Measurements from ENCODE around the gene TMEM244. TPM values are rescaled to one million over a fixed set of nuclear protein-coding genes. Genes with fewer than 3 reads are reported as not detected.
"Not testable (repeated sequence)": the region's sequence is repeated elsewhere in the genome, so short reads cannot be mapped to it uniquely, and the experiment has no call there.

The TMEM244 gene
- total RNA-seq, 4 donors from 2014 or later: not detected

DNA sequence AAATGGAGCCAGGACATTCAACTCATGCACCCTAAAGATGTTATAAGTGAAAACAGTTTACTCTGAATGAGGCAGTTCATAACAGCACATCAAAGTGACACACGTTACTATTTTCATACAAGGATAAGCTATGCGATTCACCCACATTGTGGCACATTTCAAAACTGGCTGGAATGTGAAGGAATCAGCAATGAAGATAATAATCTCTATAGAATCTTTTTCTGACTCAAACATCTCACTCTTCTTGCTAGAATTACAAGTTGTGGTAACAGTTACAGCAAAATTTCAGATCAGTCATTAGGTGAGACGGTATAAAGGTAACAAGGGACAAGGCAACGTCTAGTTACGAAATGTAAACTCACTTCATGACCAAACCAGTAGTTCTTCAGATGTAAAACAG, 17.5 kb downstream of the TMEM244 start:
- H3K4me3 ChIP-seq: no peak overlapping the region
- H3K27me3 ChIP-seq: no peaks in the 10 kb centered on the region
- no peak for TF ChIP-seq POLR2A (IDR thresholded peaks at IDR 0.05)
- TF ChIP-seq CTCF (IDR thresholded peaks at IDR 0.05): no peak
- no peak for TF ChIP-seq EP300 (IDR thresholded peaks at IDR 0.05)
- no peak overlapping the region for H3K27ac ChIP-seq
- no peaks in the 10 kb centered on the region for H3K4me1 ChIP-seq
- DNase-seq (ENCODE audit: low spot score in 2 of 2): no peak
- WGBS, 2 donors: 80 to 84% methylated on average over 5 of the region's 5 CpGs
- H3K9me3 ChIP-seq: no peaks in the 10 kb centered on the region
- H3K36me3 ChIP-seq: no peaks in the 10 kb centered on the region

GRCh38 chr6:129842881-129843409, 18.2 kb downstream of the TMEM244 start:
- Histone ChIP-seq H3K27me3 (no peaks in the 10 kb centered on the region), H3K9me3 (no peaks in the 10 kb centered on the region), H3K4me1 (no peaks in the 10 kb centered on the region), H3K4me3 (no peak overlapping the region), H3K27ac (no peak overlapping the region), H3K36me3 (no peaks in the 10 kb centered on the region)
- DNase-seq (ENCODE audit: low spot score in 2 of 2): no peak
- TF ChIP-seq POLR2A (IDR thresholded peaks at IDR 0.05): no peak
- TF ChIP-seq EP300 (IDR thresholded peaks at IDR 0.05): no peak
- no peak for TF ChIP-seq CTCF (IDR thresholded peaks at IDR 0.05)

GRCh38 chr6:129842137-129842536, 19.0 kb downstream of the TMEM244 start:
- Histone ChIP-seq H3K4me3 (no peak overlapping the region), H3K36me3 (no peaks in the 10 kb centered on the region), H3K27me3 (no peaks in the 10 kb centered on the region), H3K9me3 (no peaks in the 10 kb centered on the region), H3K27ac (no peak overlapping the region), H3K4me1 (no peaks in the 10 kb centered on the region)
- 82 to 93% methylated on average over 1 of the region's 1 CpG for WGBS, 2 donors
- TF ChIP-seq POLR2A (IDR thresholded peaks at IDR 0.05) (no peak), CTCF (IDR thresholded peaks at IDR 0.05) (no peak), EP300 (IDR thresholded peaks at IDR 0.05) (no peak)
- DNase-seq (ENCODE audit: low spot score in 2 of 2): no peak

DNA sequence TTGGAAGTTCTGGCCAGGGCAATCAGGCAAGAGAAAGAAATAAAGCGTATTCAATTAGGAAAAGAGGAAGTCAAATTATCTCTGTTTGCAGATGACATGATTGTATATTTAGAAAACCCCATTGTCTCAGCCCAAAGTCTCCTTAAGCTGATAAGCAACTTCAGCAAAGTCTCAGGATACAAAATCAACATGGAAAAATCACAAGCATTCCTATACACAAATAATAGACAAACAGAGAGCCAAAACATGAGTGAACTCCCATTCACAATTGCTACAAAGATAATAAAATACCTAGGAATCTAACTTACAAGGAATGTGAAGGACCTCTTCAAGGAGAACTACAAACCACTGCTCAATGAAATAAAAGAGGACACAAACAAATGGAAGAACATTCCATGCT, 21.6 kb downstream of the TMEM244 start:
- not testable (repeated sequence) for H3K9me3 ChIP-seq; DNase-seq (ENCODE audit: low spot score in 2 of 2); H3K36me3 ChIP-seq; H3K4me1 ChIP-seq; H3K27ac ChIP-seq; H3K27me3 ChIP-seq; H3K4me3 ChIP-seq
- WGBS, 2 donors: 41 to 95% methylated on average over 1 of the region's 1 CpG

DNA sequence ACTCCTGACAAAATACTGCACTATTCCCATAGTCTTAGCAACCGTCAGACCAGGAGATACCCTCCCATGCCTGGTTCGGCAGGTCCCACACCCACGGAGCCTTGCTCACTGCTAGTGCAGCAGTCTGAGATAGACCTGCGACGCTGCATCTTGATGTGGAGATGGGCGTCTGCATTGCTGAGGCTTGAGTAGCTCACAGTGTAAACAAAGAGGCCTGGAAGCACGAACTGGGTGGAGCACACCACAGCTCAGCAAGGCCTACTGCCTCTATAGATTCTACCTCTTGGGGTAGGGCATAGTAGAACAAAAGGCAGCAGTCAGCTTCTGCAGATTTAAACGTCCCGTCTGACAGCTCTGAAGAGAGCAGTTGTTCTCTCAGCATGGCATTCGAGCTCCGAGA, 25.4 kb downstream of the TMEM244 start:
- Histone ChIP-seq H3K4me3 (no peak overlapping the region), H3K4me1 (no peaks in the 10 kb centered on the region), H3K27ac (no peak overlapping the region), H3K36me3 (no peaks in the 10 kb centered on the region), H3K9me3 (no peaks in the 10 kb centered on the region), H3K27me3 (no peaks in the 10 kb centered on the region)
- no peak for DNase-seq (ENCODE audit: low spot score in 2 of 2)
- 66 to 68% methylated on average over 7 to 11 of the region's 11 CpGs for WGBS, 2 donors
- TF ChIP-seq EP300 (IDR thresholded peaks at IDR 0.05) (no peak), POLR2A (IDR thresholded peaks at IDR 0.05) (no peak), CTCF (IDR thresholded peaks at IDR 0.05) (no peak)

DNA sequence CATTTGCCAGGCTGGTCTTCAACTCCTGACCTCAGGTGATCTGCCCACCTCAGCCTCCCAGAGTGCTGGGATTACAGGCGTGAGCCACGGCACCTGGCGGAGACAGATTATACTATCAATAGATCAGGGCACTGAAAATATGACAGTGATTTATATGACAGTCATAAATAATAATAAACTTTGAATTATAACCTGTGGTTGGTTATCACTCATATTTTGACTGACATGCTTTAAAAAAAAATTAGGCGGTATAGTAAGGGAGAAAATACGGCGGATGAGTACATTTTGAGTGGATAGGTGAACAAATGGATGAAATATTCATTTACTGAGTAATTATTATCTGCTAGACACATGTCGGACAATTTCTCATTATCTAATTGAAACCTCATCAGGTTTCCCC, 28.8 kb downstream of the TMEM244 start:
- Histone ChIP-seq H3K36me3 (no peaks in the 10 kb centered on the region), H3K27ac (no peak overlapping the region), H3K4me3 (no peak overlapping the region), H3K4me1 (no peaks in the 10 kb centered on the region), H3K27me3 (no peaks in the 10 kb centered on the region), H3K9me3 (no peaks in the 10 kb centered on the region)
- 87 to 89% methylated on average over 7 of the region's 7 CpGs for WGBS, 2 donors
- no peak for DNase-seq (ENCODE audit: low spot score in 2 of 2)
- TF ChIP-seq POLR2A (IDR thresholded peaks at IDR 0.05) (no peak), CTCF (IDR thresholded peaks at IDR 0.05) (no peak), EP300 (IDR thresholded peaks at IDR 0.05) (no peak)

Measured in tibial nerve (tissue), 4 donors.